GM10847 (cell line): ENCODE data around the gene INSIG1.

ENCODE experiments used
- POLR2A ChIP-seq: IDR thresholded peaks from 2 replicates; pipeline ENCODE4 v1.6.1; 2011; ENCODE audit not compliant: insufficient read length; ENCODE audit errors: extremely low read depth

INSIG1 gene

DNA sequence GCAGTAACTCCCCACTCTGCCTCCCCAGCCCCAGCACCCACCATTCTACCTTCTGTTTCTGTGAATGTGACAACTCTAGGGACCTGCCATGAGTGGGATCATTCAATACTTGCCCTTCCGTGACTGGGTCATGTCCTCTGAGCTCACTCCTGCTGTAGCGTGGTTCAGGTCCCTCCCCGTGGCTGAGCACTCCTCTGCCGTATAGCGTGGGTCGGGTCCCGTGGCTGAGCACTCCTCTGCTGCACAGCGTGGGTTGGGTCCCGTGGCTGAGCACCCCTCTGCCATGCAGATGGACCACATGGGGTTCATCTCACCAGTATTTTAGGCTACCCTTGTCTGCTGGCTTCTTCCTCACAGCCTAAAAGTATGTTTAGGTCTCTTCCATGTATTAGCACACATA is 43.0 kb downstream of the INSIG1 start:
- no peak for TF ChIP-seq POLR2A

DNA sequence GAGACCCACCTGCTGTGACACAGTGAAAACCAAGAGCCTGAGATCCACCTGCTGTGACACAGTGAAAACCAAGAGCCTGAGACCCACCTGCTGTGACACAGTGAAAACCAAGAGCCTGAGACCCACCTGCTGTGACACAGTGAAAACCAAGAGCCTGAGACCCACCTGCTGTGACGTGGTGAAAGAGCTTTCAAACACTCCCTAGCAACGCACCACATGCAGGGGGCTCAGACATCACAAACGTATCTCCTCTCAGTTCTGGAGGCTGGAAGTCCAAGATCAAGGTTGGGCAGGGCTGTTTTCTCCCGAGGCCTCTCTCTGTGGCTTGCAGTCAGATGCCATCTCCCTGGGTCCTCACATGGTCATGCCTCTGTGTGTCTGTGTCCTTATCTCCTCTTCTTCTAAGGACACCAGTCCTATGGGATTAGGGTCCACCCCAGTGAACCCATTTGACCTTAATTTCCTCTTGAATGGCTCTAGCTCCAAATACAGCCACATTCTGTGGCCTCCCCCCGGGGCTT is 43.8 kb downstream of the INSIG1 start:
- no peak for TF ChIP-seq POLR2A

DNA sequence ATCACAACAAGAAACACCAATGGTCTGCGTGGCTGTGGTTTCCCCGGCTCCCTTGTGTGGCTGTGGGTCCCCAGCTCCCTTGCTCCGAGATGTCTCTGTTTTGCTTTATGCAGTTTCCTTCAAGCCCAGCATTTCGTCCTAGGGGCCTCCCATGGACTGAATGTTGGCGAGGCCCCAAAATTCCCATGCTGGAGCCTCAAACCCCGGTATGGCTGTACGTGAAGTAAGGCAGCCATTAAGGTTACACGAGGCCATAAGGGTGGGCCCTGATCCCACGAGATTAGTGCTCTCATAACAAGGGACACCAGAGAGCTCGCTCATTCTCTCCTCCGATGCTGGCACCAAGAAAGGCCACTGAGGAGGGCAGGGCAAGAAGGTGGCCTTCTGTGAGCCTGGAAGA is 44.6 kb downstream of the INSIG1 start:
- TF ChIP-seq POLR2A: no peak

DNA sequence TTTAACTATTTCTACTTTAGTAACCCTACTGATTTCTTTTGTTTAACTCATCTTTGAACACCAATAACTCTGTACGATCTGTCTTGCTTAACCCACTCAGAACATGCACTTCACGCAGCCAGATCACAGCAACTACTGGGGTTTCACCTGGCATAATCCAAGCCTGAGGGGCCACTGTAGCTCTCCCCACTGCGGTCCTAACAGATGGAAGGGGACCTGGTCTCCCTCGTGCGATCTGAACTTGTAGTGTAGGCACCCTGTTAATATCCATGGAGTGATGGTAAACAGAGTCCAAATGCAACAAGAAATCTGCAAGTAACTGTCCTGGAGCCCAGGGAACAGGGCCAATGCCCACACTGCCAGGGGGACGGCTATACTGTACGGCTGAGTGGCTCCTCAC is 45.5 kb downstream of the INSIG1 start:
- no peak for TF ChIP-seq POLR2A

DNA sequence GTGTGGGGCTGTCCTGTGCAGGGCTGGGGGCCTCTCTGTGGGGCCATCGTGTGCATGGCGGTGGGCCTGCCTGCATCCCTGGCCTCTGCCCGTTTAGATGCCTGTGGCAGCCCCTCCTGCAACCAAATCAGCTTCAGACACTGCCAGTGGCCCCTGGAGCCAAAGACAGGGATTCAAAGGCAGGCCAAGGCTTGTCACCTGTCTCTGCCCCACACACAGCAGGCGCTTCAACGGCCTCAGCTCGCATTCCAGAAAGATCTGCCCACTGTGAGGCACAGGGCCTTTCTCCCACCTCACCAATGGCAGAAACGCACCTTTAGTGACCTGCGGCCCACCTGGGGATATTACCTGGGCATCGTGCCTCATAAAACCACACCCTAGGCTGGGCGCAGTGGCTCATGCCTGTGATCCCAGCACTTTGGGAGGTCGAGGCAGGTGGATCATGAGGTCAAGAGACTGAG is 46.0 kb downstream of the INSIG1 start:
- no peak for TF ChIP-seq POLR2A

GRCh38 chr7:155344270-155344617 is 46.6 kb downstream of the INSIG1 start:
- TF ChIP-seq POLR2A: no peak

- TF ChIP-seq POLR2A: no peak
Observed at GRCh38 chr7:155344618-155345433, 47.1 kb downstream of the INSIG1 start.

- TF ChIP-seq POLR2A: no peak
Observed at GRCh38 chr7:155345490-155345889, 47.8 kb downstream of the INSIG1 start.

DNA sequence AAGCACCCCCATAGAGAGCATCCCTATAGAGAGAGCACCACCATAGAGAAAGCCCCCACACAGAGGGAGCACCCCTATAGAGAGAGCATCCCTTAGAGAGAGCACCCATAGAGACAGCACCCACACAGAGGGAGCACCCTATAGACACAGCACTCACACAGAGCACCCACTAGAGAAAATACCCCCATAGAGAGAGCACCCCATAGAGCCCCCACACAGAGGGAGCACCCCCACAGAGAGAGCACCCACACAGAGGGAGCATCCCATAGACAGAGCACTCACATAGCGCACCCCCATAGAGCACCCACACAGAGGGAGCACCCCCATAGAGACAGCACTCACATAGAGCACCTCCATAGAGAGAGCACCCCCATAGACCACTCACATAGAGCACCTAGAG is 48.6 kb downstream of the INSIG1 start:
- no peak for TF ChIP-seq POLR2A

- no peak for TF ChIP-seq POLR2A
Observed at GRCh38 chr7:155348806-155349205, 51.1 kb downstream of the INSIG1 start.

- TF ChIP-seq POLR2A: no peak
Observed at GRCh38 chr7:155349601-155350331, 52.1 kb downstream of the INSIG1 start.

DNA sequence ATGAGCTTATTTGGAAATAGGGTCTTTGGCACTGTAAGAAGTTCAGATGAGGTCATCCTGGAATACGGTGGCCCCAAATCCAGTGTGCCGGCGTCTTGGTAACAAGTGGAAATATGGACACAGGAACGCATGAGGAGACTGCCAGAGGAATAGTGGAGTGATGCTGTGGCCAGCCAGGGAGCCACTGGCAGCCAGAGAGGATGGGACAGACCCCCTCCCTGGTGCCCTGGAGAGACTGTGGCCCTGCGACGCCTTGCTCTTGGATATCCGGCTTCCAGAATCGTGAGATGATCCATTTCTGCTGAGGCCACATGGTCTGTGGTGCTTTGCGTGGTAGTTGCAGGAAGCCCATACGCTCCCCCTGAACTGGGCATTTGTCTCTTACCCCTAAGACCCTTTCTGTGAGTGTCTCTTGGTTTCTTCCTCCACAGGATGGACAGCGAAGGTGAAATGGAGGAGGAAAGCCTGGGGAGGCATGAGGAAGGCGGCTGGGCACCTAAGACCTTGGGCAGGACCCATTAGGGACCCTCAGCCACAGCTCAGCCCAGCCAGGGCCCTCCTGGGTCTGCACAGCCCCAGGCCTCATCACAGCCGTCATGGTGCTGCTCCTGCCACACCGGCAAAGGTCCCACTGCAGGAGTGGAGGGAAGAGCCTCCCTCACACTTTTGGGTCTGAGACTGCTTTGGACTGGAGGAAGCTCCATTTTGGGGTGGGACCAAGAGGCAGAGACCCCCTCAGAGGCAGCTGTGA is 53.6 kb downstream of the INSIG1 start:
- no peak for TF ChIP-seq POLR2A

DNA sequence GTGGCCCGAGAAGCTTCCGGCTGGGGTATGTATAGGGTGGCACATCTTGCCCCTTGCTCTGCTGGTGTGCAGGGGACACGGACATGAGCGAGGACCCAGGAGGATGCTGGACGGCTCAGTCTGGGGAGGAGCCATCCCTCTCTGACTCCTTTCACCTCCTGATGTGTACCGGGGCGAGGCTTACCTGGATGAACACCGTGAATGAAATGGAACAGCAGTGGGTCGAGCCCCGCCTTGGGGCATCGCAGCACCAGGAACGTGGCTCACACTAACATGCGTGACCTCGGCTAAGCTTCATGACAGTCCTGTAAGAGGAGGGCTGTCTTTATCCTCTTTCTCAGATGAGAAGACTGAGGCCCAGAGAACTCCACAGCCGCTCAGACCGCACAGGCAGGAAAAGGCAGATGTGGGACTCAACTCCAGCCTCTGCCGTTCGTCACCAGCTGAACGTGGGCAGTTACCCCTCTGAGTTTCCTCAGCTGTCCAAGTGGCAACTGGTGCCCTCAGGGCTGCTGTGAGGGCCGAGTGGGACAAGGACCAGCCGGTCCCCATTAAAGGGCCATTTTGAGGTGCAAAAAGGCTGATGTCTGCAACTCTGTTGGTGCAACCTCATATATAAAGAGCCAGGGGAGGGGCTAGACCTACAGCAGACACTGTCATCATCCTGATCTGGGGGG is 54.5 kb downstream of the INSIG1 start:
- no peak for TF ChIP-seq POLR2A

GRCh38 chr7:155352753-155353115 is 55.1 kb downstream of the INSIG1 start:
- no peak for TF ChIP-seq POLR2A

- TF ChIP-seq POLR2A: no peak
Observed at GRCh38 chr7:155353256-155353897, 55.7 kb downstream of the INSIG1 start.

- TF ChIP-seq POLR2A: no peak
Observed at GRCh38 chr7:155354371-155355048, 56.8 kb downstream of the INSIG1 start.
